HepG2 (cell line): ENCODE results near the gene GOLGA8B. TPM values are rescaled to one million over a fixed set of nuclear protein-coding genes. Genes with fewer than 3 reads are reported as not detected.

Source experiments
- DMAP1 ChIP-seq: IDR thresholded peaks from 2 replicates; pipeline ENCODE4 v1.6.1; 2016
- GATAD2A ChIP-seq: IDR thresholded peaks from 2 replicates; pipeline ENCODE4 v1.6.1; 2016
- MTA3 ChIP-seq: sonication (generic); formaldehyde crosslinking; IDR thresholded peaks from 2 replicates; pipeline ENCODE4 v1.4.0; 2020; ENCODE audit warnings: missing genetic modification reagents
- NCOA5 ChIP-seq: sonication (generic); formaldehyde crosslinking; IDR thresholded peaks from 2 replicates; pipeline ENCODE4 v1.4.0; 2020; ENCODE audit warnings: missing genetic modification reagents
- TBP ChIP-seq: sonication (generic); formaldehyde crosslinking; IDR thresholded peaks from 2 replicates; pipeline ENCODE4 v1.5.0; 2020; ENCODE audit warnings: missing genetic modification reagents
- ZNF713 ChIP-seq: sonication (generic); formaldehyde crosslinking; IDR thresholded peaks from 2 replicates; pipeline ENCODE4 v1.4.0; 2020; ENCODE audit warnings: mild to moderate bottlenecking, missing genetic modification reagents
- polyA plus RNA-seq, 8 experiments: library from polyadenylated mRNA; depleted of rRNA in 3 of 8; stranded (reverse) in 7 of 8; unstranded in 1 of 8; fragments of >200 nt; fragmentation: Illumina TruSeq in 4 of 8; extraction: Trizol in 4 of 8; gene quantifications; 2 replicates each; pipeline versions ENCODE4 v1.2.1 to v1.2.3, GENCODE V29; 2011 to 2016; ENCODE audit warnings: low read depth in 4 of 8, missing spikeins in 1 of 8, mixed read lengths in 1 of 8; ENCODE audit not compliant: insufficient read depth in 1 of 8
- total RNA-seq, 5 experiments: library from RNA; depleted of rRNA; stranded (reverse); fragments of >200 nt; fragmentation: Illumina TruSeq; extraction: Trizol; gene quantifications; 2 replicates each; pipeline ENCODE4 v1.2.3, GENCODE V29; 2016; ENCODE audit warnings: low read depth in 1 of 5
- TF ChIP-seq, protein P1 (sequence below): sonication (generic); formaldehyde crosslinking; IDR thresholded peaks from 2 replicates; pipeline ENCODE4 v1.4.0; 2020; ENCODE audit warnings: missing genetic modification reagents
- TF ChIP-seq, protein P2 (sequence below): sonication (generic); formaldehyde crosslinking; IDR thresholded peaks from 2 replicates; pipeline ENCODE4 v1.4.0; 2020; ENCODE audit warnings: missing genetic modification reagents
- TF ChIP-seq, protein P3 (sequence below): sonication (generic); formaldehyde crosslinking; IDR thresholded peaks from 2 replicates; pipeline ENCODE4 v1.8.0; 2022; ENCODE audit warnings: mild to moderate bottlenecking, missing genetic modification reagents, moderate library complexity
- TF ChIP-seq, protein P4 (sequence below): sonication (generic); formaldehyde crosslinking; IDR thresholded peaks from 2 replicates; pipeline ENCODE4 v1.5.0; 2020; ENCODE audit warnings: mild to moderate bottlenecking, missing genetic modification reagents, moderate library complexity
- TF ChIP-seq, protein P5 (sequence below): sonication (generic); formaldehyde crosslinking; IDR thresholded peaks from 2 replicates; pipeline ENCODE4 v1.5.1; 2020; ENCODE audit warnings: missing genetic modification reagents, mild to moderate bottlenecking, borderline replicate concordance
- TF ChIP-seq, protein P6 (sequence below): sonication (generic); formaldehyde crosslinking; IDR thresholded peaks from 2 replicates; pipeline ENCODE4 v1.4.0; 2020; ENCODE audit warnings: missing genetic modification reagents

The GOLGA8B gene
- total and polyA plus RNA-seq, 2 of the 13 experiments (the other 11 are each of a cell fraction or from before 2014, with no cell fraction given), result 38.8 to 89.0 TPM

DNA sequence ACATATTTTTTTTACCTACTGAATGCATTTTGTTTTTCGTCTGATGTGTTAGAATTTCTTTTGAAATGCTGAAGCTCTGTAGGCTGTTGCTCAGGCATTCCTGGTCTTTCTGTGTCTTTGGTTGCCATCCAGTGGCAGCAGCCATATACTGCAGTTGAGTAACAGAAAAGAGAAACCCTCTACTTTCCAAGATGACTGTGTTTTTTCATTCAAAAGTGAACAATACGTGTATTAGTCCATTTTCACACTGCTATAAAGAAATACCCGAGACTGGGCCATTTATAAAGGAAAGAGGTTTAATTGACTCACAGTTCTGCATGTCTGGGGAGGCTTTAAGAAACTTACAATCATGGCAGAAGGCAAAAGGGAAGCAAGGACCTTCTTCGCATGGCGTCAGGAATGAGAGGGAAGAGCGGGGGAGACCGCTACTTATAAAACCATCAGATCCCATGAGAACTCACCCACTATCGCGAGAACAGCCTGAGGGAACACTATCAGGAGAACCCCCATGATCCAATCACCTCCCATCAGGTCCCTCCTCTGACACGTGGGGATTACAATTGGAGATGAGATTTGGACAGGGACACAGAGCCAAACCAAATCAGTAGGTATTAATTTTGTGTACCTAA lies 4.7 kb upstream of the GOLGA8B start (continued):
- TF ChIP-seq, protein P1, sequence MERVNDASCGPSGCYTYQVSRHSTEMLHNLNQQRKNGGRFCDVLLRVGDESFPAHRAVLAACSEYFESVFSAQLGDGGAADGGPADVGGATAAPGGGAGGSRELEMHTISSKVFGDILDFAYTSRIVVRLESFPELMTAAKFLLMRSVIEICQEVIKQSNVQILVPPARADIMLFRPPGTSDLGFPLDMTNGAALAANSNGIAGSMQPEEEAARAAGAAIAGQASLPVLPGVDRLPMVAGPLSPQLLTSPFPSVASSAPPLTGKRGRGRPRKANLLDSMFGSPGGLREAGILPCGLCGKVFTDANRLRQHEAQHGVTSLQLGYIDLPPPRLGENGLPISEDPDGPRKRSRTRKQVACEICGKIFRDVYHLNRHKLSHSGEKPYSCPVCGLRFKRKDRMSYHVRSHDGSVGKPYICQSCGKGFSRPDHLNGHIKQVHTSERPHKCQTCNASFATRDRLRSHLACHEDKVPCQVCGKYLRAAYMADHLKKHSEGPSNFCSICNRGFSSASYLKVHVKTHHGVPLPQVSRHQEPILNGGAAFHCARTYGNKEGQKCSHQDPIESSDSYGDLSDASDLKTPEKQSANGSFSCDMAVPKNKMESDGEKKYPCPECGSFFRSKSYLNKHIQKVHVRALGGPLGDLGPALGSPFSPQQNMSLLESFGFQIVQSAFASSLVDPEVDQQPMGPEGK (CRISPR knock-in tag), result 0 out of 2 replicates have a peak, but pooled peaks have one; percentile 16
- TF ChIP-seq, protein P2, sequence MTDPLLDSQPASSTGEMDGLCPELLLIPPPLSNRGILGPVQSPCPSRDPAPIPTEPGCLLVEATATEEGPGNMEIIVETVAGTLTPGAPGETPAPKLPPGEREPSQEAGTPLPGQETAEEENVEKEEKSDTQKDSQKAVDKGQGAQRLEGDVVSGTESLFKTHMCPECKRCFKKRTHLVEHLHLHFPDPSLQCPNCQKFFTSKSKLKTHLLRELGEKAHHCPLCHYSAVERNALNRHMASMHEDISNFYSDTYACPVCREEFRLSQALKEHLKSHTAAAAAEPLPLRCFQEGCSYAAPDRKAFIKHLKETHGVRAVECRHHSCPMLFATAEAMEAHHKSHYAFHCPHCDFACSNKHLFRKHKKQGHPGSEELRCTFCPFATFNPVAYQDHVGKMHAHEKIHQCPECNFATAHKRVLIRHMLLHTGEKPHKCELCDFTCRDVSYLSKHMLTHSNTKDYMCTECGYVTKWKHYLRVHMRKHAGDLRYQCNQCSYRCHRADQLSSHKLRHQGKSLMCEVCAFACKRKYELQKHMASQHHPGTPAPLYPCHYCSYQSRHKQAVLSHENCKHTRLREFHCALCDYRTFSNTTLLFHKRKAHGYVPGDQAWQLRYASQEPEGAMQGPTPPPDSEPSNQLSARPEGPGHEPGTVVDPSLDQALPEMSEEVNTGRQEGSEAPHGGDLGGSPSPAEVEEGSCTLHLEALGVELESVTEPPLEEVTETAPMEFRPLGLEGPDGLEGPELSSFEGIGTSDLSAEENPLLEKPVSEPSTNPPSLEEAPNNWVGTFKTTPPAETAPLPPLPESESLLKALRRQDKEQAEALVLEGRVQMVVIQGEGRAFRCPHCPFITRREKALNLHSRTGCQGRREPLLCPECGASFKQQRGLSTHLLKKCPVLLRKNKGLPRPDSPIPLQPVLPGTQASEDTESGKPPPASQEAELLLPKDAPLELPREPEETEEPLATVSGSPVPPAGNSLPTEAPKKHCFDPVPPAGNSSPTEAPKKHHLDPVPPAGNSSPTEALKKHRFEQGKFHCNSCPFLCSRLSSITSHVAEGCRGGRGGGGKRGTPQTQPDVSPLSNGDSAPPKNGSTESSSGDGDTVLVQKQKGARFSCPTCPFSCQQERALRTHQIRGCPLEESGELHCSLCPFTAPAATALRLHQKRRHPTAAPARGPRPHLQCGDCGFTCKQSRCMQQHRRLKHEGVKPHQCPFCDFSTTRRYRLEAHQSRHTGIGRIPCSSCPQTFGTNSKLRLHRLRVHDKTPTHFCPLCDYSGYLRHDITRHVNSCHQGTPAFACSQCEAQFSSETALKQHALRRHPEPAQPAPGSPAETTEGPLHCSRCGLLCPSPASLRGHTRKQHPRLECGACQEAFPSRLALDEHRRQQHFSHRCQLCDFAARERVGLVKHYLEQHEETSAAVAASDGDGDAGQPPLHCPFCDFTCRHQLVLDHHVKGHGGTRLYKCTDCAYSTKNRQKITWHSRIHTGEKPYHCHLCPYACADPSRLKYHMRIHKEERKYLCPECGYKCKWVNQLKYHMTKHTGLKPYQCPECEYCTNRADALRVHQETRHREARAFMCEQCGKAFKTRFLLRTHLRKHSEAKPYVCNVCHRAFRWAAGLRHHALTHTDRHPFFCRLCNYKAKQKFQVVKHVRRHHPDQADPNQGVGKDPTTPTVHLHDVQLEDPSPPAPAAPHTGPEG, result no peak
- TF ChIP-seq GATAD2A (peak; percentile 15; the same call in 1 of the 2 replicates), ZNF713 (CRISPR knock-in tag) (no peak), TBP (CRISPR knock-in tag) (no peak), MTA3 (CRISPR knock-in tag) (no peak), NCOA5 (CRISPR knock-in tag) (no peak), DMAP1 (CRISPR knock-in tag) (no peak)
- TF ChIP-seq, protein P3, sequence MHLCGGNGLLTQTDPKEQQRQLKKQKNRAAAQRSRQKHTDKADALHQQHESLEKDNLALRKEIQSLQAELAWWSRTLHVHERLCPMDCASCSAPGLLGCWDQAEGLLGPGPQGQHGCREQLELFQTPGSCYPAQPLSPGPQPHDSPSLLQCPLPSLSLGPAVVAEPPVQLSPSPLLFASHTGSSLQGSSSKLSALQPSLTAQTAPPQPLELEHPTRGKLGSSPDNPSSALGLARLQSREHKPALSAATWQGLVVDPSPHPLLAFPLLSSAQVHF (CRISPR knock-in tag), result no peak
- TF ChIP-seq, protein P4, sequence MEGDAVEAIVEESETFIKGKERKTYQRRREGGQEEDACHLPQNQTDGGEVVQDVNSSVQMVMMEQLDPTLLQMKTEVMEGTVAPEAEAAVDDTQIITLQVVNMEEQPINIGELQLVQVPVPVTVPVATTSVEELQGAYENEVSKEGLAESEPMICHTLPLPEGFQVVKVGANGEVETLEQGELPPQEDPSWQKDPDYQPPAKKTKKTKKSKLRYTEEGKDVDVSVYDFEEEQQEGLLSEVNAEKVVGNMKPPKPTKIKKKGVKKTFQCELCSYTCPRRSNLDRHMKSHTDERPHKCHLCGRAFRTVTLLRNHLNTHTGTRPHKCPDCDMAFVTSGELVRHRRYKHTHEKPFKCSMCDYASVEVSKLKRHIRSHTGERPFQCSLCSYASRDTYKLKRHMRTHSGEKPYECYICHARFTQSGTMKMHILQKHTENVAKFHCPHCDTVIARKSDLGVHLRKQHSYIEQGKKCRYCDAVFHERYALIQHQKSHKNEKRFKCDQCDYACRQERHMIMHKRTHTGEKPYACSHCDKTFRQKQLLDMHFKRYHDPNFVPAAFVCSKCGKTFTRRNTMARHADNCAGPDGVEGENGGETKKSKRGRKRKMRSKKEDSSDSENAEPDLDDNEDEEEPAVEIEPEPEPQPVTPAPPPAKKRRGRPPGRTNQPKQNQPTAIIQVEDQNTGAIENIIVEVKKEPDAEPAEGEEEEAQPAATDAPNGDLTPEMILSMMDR (CRISPR knock-in tag), result peak; percentile 85
- TF ChIP-seq, protein P5, sequence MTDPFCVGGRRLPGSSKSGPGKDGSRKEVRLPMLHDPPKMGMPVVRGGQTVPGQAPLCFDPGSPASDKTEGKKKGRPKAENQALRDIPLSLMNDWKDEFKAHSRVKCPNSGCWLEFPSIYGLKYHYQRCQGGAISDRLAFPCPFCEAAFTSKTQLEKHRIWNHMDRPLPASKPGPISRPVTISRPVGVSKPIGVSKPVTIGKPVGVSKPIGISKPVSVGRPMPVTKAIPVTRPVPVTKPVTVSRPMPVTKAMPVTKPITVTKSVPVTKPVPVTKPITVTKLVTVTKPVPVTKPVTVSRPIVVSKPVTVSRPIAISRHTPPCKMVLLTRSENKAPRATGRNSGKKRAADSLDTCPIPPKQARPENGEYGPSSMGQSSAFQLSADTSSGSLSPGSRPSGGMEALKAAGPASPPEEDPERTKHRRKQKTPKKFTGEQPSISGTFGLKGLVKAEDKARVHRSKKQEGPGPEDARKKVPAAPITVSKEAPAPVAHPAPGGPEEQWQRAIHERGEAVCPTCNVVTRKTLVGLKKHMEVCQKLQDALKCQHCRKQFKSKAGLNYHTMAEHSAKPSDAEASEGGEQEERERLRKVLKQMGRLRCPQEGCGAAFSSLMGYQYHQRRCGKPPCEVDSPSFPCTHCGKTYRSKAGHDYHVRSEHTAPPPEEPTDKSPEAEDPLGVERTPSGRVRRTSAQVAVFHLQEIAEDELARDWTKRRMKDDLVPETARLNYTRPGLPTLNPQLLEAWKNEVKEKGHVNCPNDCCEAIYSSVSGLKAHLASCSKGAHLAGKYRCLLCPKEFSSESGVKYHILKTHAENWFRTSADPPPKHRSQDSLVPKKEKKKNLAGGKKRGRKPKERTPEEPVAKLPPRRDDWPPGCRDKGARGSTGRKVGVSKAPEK, result no peak
- TF ChIP-seq, protein P6, sequence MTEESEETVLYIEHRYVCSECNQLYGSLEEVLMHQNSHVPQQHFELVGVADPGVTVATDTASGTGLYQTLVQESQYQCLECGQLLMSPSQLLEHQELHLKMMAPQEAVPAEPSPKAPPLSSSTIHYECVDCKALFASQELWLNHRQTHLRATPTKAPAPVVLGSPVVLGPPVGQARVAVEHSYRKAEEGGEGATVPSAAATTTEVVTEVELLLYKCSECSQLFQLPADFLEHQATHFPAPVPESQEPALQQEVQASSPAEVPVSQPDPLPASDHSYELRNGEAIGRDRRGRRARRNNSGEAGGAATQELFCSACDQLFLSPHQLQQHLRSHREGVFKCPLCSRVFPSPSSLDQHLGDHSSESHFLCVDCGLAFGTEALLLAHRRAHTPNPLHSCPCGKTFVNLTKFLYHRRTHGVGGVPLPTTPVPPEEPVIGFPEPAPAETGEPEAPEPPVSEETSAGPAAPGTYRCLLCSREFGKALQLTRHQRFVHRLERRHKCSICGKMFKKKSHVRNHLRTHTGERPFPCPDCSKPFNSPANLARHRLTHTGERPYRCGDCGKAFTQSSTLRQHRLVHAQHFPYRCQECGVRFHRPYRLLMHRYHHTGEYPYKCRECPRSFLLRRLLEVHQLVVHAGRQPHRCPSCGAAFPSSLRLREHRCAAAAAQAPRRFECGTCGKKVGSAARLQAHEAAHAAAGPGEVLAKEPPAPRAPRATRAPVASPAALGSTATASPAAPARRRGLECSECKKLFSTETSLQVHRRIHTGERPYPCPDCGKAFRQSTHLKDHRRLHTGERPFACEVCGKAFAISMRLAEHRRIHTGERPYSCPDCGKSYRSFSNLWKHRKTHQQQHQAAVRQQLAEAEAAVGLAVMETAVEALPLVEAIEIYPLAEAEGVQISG (CRISPR knock-in tag), result peak; percentile 34; the same call in 1 of the 2 replicates
